HG03280 (cell line): ENCODE data around the gene SP2.

Experiments
- ATAC-seq: cut with Tn5 transposase; IDR thresholded peaks from one replicate; pipeline ENCODE4 v1.9.1; 2021; ENCODE audit warnings: mild to moderate bottlenecking, moderate library complexity; ENCODE audit not compliant: unreplicated experiment

SP2 gene

GRCh38 chr17:47869114-47869513 is 26.9 kb upstream of the SP2 start:
- ATAC-seq, result no peak

- no peak for ATAC-seq
Measured at GRCh38 chr17:47870056-47870455, 26.0 kb upstream of the SP2 start.

GRCh38 chr17:47871048-47871447 is 25.0 kb upstream of the SP2 start:
- no peak for ATAC-seq

GRCh38 chr17:47872019-47872650 is 23.9 kb upstream of the SP2 start:
- no peak for ATAC-seq

GRCh38 chr17:47872651-47873161 is 23.3 kb upstream of the SP2 start:
- ATAC-seq, result no peak

- no peak for ATAC-seq
Measured at GRCh38 chr17:47873200-47874090, 22.6 kb upstream of the SP2 start.

GRCh38 chr17:47875011-47875985 is 20.7 kb upstream of the SP2 start:
- no peak for ATAC-seq

GRCh38 chr17:47877368-47878034 is 18.5 kb upstream of the SP2 start:
- no peak for ATAC-seq

- ATAC-seq, result no peak
Measured at GRCh38 chr17:47878203-47879027, 17.6 kb upstream of the SP2 start.

GRCh38 chr17:47879028-47879585 is 16.9 kb upstream of the SP2 start:
- ATAC-seq, result no peak

GRCh38 chr17:47879776-47880454 is 16.1 kb upstream of the SP2 start:
- ATAC-seq, result no peak

GRCh38 chr17:47882247-47882646 is 13.8 kb upstream of the SP2 start:
- no peak for ATAC-seq

- ATAC-seq, result no peak
Measured at GRCh38 chr17:47882695-47883588, 13.1 kb upstream of the SP2 start.

- ATAC-seq, result no peak
Measured at GRCh38 chr17:47883589-47884426, 12.2 kb upstream of the SP2 start.

GRCh38 chr17:47884427-47884740 is 11.7 kb upstream of the SP2 start:
- no peak for ATAC-seq

GRCh38 chr17:47884905-47885730 is 10.9 kb upstream of the SP2 start:
- ATAC-seq, result no peak
